Esophagus mucosa (tissue), 1 donor: Measurements from ENCODE around the gene ZNF570. TPM values are rescaled to one million over a fixed set of nuclear protein-coding genes. Genes with fewer than 3 reads are reported as not detected.

Source experiments
- total RNA-seq: library from RNA; stranded (reverse); gene quantifications from one replicate; pipeline ENCODE4 v1.2.4, GENCODE V29; 2023
- donor health status: DM: yes; HTN: yes; CAD: no.

The ZNF570 gene
- total RNA-seq, 1 donor from 2014 or later = 1.4 TPM

Other genes starting within 250 kb of the ZNF570 start
- 1.4 TPM for gene ZNF527, start 98.3 kb upstream of the ZNF570 start, total RNA-seq
- 1.9 TPM for gene ZNF569, start 1.9 kb upstream of the ZNF570 start, total RNA-seq
- gene ZNF793, start 37.6 kb downstream of the ZNF570 start, total RNA-seq = 4.4 TPM
- 2.2 TPM for gene ZNF571, start 125.4 kb downstream of the ZNF570 start, total RNA-seq
- 0.68 TPM for gene ZNF540, start 125.5 kb downstream of the ZNF570 start, total RNA-seq
- gene ZFP30, start 186.1 kb downstream of the ZNF570 start, total RNA-seq = 3.9 TPM